Stimulated activated CD4-positive, alpha-beta T cell treated with anti-CD3 and anti-CD28 coated beads, Interleukin-2, amount 100 ng/mL, for 4 hours (primary cell): Measurements from ENCODE around the gene EXOC6.

Source experiments
- DNase-seq: peaks from one replicate; pipeline ENCODE4 v3.0.0-alpha.2; 2020; ENCODE audit warnings: low read depth

EXOC6 gene

GRCh38 chr10:93065675-93066543 lies 217.6 kb downstream of the EXOC6 start:
- DNase-seq = no peak

GRCh38 chr10:93066544-93066913 lies 218.2 kb downstream of the EXOC6 start:
- no peak for DNase-seq

DNA sequence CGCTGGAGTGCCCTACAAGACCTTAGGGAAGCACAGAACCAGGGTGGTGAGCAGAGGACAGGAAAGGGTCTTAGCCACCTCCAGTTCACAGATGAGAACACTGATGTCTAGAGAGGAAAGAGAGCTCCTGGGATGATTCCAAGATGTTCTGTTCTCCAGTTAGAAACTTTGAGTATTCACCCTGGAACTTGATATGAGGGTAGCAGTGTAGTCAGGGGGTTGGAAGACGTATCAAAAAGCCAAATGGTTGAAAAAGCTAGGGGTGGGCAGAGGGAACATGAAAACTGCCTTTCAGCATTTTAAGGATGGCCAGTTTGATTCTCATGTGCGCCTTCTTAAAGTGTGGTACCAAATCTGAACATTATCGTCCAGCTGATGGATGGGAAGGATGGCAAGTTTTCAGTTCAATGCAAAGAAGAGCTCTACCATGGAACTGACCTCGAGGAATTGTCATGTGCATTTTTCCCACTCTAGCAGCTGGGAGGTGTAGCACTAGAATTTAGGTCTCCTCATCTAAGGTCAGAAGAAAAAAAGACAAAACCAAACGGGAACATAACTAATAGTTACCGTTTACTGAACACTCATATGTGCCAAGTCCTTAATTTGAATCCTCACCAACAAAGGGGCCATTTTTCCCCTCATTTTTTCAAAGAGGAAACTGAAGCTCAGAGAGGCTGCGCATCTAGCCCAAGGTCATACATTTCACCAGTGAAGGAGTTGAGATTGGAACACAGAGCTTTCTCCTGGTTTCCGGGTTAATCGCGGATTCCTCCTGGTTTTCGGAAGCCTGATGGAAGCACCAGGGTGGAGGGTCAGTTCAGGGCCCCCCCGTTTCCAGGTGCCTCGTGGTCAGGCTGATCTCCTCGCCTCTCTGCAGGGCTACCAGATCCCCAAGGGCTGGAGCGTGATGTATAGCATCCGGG lies 219.4 kb downstream of the EXOC6 start:
- no peak for DNase-seq

- DNase-seq = no peak
These were observed 220.3 kb downstream of the EXOC6 start for GRCh38 chr10:93068411-93069244.

DNA sequence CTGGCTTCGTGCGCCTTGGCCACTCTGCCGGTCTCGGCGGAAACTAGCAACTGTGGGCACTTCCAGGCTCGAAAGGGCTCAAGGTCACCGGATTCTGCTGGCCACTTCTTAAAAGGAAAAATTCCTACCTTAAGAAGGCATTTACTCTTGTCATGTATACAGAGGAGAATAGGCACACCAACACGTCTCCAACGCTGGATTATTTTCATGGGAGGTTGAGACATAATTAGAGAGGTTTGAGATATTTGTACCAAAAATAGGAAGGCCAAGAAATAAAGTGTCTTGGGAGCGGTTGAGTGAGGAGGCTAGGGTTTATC lies 220.9 kb downstream of the EXOC6 start:
- no peak for DNase-seq

DNA sequence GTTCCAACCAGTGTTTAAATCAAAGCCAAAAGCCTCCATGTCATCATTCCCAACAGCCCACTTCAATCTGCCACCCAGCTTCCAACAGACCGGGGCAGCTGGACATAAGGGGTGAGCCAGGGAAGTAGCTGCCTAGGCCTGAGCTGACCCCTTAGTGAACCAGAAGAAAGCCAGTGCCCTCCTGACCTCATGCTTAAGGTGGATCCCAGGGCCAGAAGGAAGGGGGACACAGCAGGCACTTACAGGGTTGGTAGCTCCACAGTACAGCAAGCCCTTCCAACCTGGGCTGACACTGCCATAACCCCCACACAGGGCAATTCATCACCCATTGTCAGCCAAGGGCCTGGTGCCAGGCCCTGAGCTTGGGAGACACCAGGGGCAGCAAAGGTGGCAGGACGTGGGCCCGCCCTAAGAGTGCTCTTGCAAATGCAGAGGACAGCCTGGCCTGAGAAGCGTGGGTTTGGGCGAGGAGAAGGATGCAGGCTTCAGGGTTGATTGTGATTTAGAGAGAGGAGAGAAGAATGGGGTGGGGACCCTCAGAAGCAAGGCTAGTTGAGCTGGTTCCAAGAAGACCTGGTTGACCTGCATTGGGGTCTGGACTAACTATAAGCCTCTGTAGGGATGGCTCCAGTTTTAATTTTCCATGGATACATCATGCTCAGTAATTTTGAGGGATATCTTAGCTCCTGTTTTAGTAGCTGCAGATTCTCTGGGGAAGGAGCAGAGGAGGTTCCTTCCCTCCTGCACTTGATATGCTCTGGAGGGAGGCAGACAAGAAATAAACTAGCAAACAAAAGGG lies 222.3 kb downstream of the EXOC6 start:
- DNase-seq = no peak

GRCh38 chr10:93071177-93071472 lies 222.8 kb downstream of the EXOC6 start:
- DNase-seq = no peak

- no peak for DNase-seq
These were observed 223.4 kb downstream of the EXOC6 start for GRCh38 chr10:93071674-93072224.

DNA sequence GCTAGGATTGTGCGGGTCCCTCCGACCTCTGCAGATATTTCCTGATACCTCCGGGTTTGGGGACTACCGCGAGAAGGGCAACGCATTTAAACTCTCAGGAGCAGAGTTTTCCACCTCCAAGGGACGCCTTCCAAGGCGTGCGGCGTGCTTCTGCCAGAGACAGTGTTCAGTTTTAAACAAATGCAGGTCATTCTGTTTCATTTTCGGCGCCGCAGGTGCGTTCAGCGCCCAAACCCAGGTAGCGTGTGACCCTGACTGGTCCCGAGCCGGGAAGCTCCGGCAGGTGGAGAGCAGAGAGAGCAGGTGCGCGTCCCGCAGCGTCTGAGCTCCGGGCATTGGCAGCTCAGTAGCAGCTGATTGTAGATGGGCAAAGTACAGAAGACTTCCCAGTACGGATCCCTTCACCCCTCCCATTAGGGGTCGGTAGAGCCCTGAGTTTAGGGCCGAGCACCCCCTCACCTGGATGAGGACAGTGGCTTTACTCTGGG lies 223.9 kb downstream of the EXOC6 start:
- no peak for DNase-seq

DNA sequence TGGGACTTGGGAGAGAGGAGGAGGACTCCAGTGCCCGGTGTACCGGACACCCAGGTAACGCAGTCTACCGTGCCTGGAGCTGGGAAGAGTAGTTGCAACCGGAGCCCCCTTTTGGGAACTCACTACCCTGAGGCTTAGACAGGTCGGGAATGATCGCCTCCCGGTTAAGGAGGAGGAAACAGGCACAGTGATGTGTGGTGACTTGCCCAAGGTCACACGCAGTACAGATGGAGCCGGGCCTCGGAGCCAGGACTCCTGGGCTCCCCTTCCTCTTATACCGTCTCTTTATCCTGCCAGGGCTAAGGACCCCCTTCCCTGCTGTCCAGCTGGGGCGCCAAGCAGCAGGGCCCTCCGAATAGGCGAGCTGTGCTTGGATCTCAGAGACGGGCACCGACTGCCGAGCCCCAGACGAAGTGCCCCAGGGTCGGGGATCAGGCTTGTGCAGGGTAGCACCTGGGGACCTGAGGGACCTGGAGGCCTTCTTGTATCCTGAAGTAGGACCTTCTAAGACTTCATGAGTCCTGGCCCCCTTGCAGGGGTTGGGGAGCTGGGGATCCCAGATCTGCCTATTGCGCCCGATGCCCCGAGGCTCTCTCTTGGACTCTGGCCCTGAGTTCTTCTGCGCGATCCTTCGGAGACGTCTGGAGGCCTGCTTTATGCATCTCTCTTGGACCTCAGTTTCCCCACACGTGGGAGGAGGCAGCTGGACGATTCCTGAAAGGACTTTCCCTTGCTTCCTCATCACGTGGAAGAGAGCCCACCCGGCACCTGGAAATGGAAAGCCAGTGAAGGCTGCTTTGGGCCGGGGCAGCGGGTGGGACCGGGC lies 224.6 kb downstream of the EXOC6 start:
- no peak for DNase-seq

DNA sequence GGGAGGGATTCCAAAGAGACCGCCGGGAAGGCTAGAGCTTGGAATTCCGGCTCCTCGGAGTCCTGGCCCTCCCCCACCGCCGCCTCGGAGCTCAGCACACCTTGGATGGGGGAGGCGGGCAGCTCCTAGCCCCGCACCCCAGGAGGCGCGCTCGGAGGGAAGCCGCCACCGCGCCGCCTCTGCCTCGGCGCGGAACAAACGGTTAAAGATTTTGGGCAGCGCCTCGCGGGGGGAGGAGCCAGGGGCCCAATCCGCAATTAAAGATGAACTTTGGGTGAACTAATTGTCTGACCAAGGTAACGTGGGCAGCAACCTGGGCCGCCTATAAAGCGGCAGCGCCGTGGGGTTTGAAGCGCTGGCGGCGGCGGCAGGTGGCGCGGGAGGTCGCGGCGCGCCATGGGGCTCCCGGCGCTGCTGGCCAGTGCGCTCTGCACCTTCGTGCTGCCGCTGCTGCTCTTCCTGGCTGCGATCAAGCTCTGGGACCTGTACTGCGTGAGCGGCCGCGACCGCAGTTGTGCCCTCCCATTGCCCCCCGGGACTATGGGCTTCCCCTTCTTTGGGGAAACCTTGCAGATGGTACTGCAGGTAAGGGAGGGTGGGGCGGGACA lies 225.3 kb downstream of the EXOC6 start, which contains the start of gene CYP26A1:
CYP26A1 (plus strand) TSS at position 355 of the 608 bp plus-strand sequence; CDS start at position 397, 42 bp downstream.
- no peak for DNase-seq

DNA sequence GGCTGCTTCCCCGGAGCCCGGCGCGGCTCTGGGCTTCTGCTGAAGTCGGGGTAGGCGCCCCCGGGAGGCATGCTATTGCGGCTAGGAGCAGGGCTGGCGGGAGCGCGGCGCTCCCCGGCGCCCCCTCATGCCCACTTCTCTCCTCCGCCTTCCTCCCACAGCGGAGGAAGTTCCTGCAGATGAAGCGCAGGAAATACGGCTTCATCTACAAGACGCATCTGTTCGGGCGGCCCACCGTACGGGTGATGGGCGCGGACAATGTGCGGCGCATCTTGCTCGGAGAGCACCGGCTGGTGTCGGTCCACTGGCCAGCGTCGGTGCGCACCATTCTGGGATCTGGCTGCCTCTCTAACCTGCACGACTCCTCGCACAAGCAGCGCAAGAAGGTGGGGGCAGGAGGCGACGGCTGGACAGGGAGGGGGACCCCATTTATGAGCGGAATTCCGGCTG lies 225.9 kb downstream of the EXOC6 start:
- no peak for DNase-seq

- no peak for DNase-seq
These were observed 226.5 kb downstream of the EXOC6 start for GRCh38 chr10:93074597-93075368.

DNA sequence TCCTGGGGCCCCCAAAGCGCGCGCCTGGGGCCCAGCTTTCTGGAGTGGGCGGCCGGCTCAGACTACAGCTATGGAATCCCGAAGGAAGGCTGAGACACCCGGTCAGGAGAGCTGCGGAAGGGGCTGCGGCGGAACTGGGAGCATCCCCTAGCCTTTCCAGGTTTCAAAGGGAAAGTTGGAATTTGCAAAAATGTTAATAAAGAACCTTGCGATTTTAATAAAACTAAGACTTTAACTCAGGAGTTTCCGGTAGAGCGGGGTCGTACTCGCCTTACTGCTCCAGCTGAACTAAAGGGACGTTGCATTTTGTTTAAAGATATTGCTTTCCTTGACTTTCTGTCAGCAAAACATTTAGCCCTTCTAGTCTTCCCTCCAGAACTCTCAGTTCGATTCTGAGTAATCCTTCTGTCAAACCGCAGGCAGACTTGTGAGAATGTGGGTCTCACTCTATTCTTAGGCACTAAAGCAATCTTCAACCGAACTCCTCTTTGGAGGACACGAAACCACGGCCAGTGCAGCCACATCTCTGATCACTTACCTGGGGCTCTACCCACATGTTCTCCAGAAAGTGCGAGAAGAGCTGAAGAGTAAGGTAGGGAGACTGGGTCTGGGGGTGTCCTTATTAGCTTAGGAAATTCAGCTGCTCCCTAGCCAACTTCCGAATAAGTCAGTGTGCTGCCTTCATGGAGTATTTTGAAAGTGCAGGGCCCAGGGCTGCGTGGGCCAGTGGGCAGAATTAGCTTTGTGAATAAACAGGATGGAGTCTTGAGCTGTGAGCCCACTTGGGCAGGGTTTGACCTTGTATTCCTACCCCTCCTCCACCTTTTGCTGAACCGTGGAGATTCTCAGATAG lies 227.3 kb downstream of the EXOC6 start:
- no peak for DNase-seq

DNA sequence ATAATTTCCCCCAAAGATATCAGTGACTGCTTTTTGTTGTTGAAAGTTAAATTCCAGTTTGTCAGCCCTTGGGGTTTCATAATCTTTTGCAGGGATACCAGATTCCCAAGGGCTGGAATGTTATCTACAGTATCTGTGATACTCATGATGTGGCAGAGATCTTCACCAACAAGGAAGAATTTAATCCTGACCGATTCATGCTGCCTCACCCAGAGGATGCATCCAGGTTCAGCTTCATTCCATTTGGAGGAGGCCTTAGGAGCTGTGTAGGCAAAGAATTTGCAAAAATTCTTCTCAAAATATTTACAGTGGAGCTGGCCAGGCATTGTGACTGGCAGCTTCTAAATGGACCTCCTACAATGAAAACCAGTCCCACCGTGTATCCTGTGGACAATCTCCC lies 228.6 kb downstream of the EXOC6 start:
- no peak for DNase-seq

DNA sequence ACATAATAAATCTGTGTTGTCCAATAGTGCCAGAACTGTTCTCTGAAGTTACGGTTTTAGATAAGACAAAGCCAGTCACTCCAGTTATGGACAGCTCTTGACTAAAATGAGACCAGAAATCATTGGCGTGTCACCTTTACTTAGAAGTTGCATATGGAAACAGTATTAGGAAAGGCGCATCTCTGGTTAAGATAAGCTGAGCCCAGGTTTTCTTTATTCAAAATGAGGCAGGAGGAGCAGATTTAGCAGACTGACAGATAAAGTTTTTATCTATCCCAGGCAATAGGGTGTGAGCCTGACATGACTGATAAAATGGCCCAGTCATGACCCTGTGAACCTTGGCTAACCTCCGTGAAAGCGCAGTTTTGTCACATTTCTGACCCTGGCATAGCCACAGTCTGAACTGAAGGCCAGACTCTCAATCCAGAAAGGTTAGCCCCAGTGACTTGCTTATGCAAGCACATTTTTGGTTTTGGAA lies 229.6 kb downstream of the EXOC6 start:
- DNase-seq = no peak

DNA sequence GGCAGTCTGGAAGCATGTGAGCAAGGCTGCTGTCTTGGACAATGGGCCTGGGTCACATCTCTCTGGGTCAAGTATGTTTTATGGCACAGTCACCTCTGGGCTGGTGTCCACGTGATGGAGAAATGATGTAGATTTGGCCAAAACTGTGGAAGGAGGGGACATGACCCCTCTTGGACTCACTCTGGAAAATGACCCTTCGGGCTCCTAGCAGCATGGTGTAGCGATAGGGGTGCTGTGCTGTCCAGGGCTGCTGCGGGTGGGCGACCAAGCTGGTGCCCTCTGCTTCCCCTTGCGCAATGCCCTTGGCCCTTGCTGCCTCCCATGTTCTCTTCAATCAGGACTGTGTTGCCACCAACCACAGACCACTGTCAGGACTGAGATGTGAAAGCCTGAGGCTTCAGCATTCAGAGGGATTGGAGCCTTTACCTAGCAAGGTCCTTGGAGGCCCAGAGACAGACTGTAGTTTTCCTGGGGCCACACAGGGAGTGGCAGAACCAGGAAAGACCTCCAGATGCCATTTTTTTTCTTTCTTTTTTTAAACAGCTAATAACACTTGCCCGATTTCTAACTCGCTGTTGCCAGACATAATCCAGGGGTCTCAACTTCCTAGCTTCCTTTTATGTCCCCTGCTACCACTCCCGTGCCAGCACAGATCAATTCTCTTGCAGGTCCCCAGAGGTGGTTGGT lies 231.5 kb downstream of the EXOC6 start:
- no peak for DNase-seq
